Smooth muscle cell (in vitro differentiated cells): ENCODE data around the gene PMFBP1. TPM values are rescaled to one million over a fixed set of nuclear protein-coding genes. Genes with fewer than 3 reads are reported as not detected.
A peak's percentile ranks its signal among the peaks of the same experiment; 100 is the strongest.

Source experiments
- DNase-seq: peaks from one replicate; lab custom pipeline; 2025; ENCODE audit not compliant: unreplicated experiment; lab: John Stamatoyannopoulos, UW
- H2AFZ ChIP-seq: fragments of 200-600 bp; sonication (generic); 2 replicates; pipeline ENCODE4 v1.6.0; 2016; ENCODE audit warnings: antibody characterized with exemption, low read depth, mild to moderate bottlenecking
- H3F3A ChIP-seq: fragments of 200-600 bp; sonication (generic); 2 replicates; pipeline ENCODE4 v1.6.0; 2017; ENCODE audit warnings: antibody characterized with exemption, low read depth
- H3K27ac ChIP-seq: fragments of 200-600 bp; sonication (generic); 2 replicates; pipeline ENCODE4 v1.5.1; 2016; ENCODE audit warnings: low read depth, mild to moderate bottlenecking
- H3K27me3 ChIP-seq: fragments of 200-600 bp; sonication (generic); 2 replicates; pipeline ENCODE4 v1.6.1; 2016; ENCODE audit warnings: low read depth, mild to moderate bottlenecking
- H3K36me3 ChIP-seq: fragments of 200-600 bp; sonication (generic); 2 replicates; pipeline ENCODE4 v1.5.1; 2016; ENCODE audit warnings: low read depth
- H3K4me1 ChIP-seq: fragments of 200-600 bp; sonication (generic); 2 replicates; pipeline ENCODE4 v1.5.1; 2016; ENCODE audit warnings: low read depth
- H3K4me2 ChIP-seq: fragments of 200-600 bp; sonication (generic); 2 replicates; pipeline ENCODE4 v1.6.0; 2016; ENCODE audit warnings: mild to moderate bottlenecking
- H3K4me3 ChIP-seq: fragments of 200-600 bp; sonication (generic); 2 replicates; pipeline ENCODE4 v1.5.1; 2016; ENCODE audit warnings: mild to moderate bottlenecking
- H3K79me2 ChIP-seq: fragments of 200-600 bp; sonication (generic); 2 replicates; pipeline ENCODE4 v1.6.0; 2016; ENCODE audit warnings: low read depth, mild to moderate bottlenecking
- H3K9ac ChIP-seq: fragments of 200-600 bp; sonication (generic); 2 replicates; pipeline ENCODE4 v1.6.0; 2016; ENCODE audit warnings: low read depth
- H3K9me3 ChIP-seq: fragments of 200-600 bp; sonication (generic); replicated peaks from 2 replicates; pipeline ENCODE4 v1.5.1; 2016; ENCODE audit warnings: low read depth
- H4K20me1 ChIP-seq: fragments of 200-600 bp; sonication (generic); 2 replicates; pipeline ENCODE4 v1.6.0; 2016; ENCODE audit warnings: low read depth
- CTCF ChIP-seq: fragments of 200-600 bp; sonication (generic); IDR thresholded peaks from 2 replicates; pipeline ENCODE4 v1.5.1; 2017; ENCODE audit warnings: borderline replicate concordance, mild to moderate bottlenecking, antibody characterized with exemption; ENCODE audit not compliant: insufficient read depth, poor library complexity, severe bottlenecking
- WGBS: methylation state at CpG from one replicate; pipeline ENCODE4 v1.1.7; 2016; ENCODE audit warnings: low lambda C conversion rate; 5-methylcytosine and 5-hydroxymethylcytosine counted together
- polyA plus RNA-seq: library from polyadenylated mRNA; unstranded; fragments of >200 nt; fragmentation: Nextera tagmentation; extraction: Ambion mirVana; gene quantifications from 2 replicates; pipeline ENCODE4 v1.2.1, GENCODE V29; 2016
- total RNA-seq: library from RNA; depleted of rRNA; stranded (reverse); fragments of >200 nt; gene quantifications from 2 replicates; pipeline ENCODE4 v1.2.3, GENCODE V29; 2014

The PMFBP1 gene
- total and polyA plus RNA-seq, 2 experiments from 2014 or later, result 0.31 to 0.80 TPM

GRCh38 chr16:72202014-72202413 lies 30.1 kb upstream of the PMFBP1 start:
- peak overlapping the region; percentile 3 for H3K27ac ChIP-seq

GRCh38 chr16:72201387-72201786 lies 29.4 kb upstream of the PMFBP1 start:
- WGBS, result 100% methylated on average over 2 of the region's 2 CpGs
- no peaks in the 10 kb centered on the region for H3K27me3 ChIP-seq
- no peak for DNase-seq

More at GRCh38 chr16:72202014-72202413, 30.1 kb upstream of the PMFBP1 start:
- H3K36me3 ChIP-seq, result no peaks in the 10 kb centered on the region
- DNase-seq, result no peak
- TF ChIP-seq CTCF, result no peak
- no peaks in the 10 kb centered on the region for H3K9me3 ChIP-seq
- no peak overlapping the region for H3K9ac ChIP-seq
- H3K4me1 ChIP-seq, result peaks cover 7% of the 10 kb centered on the region
- no peaks in the 10 kb centered on the region for H3K27me3 ChIP-seq
- 86% methylated on average over 2 of the region's 2 CpGs for WGBS
- no peaks in the 10 kb centered on the region for H3F3A ChIP-seq
- no peaks in the 10 kb centered on the region for H3K79me2 ChIP-seq
- H2AFZ ChIP-seq, result no peak overlapping the region
- no peaks in the 10 kb centered on the region for H4K20me1 ChIP-seq
- H3K4me3 ChIP-seq, result no peak overlapping the region
- H3K4me2 ChIP-seq, result no peak overlapping the region

GRCh38 chr16:72199761-72200337 lies 27.9 kb upstream of the PMFBP1 start:
- no peaks in the 10 kb centered on the region for H3K36me3 ChIP-seq
- H3K4me2 ChIP-seq, result no peak overlapping the region
- H3K4me1 ChIP-seq, result peaks cover 7% of the 10 kb centered on the region
- 93% methylated on average over 5 of the region's 5 CpGs for WGBS
- TF ChIP-seq CTCF, result no peak
- no peaks in the 10 kb centered on the region for H3K9me3 ChIP-seq
- H3F3A ChIP-seq, result no peaks in the 10 kb centered on the region
- no peaks in the 10 kb centered on the region for H3K27me3 ChIP-seq
- H3K9ac ChIP-seq, result no peak overlapping the region
- no peaks in the 10 kb centered on the region for H4K20me1 ChIP-seq
- H2AFZ ChIP-seq, result no peak overlapping the region
- DNase-seq, result no peak
- H3K4me3 ChIP-seq, result no peak overlapping the region
- H3K27ac ChIP-seq, result no peak overlapping the region
- no peaks in the 10 kb centered on the region for H3K79me2 ChIP-seq

More at GRCh38 chr16:72201387-72201786, 29.4 kb upstream of the PMFBP1 start:
- no peaks in the 10 kb centered on the region for H3F3A ChIP-seq
- H3K4me1 ChIP-seq, result peaks cover 7% of the 10 kb centered on the region
- H3K9me3 ChIP-seq, result no peaks in the 10 kb centered on the region
- H3K4me2 ChIP-seq, result no peak overlapping the region
- no peaks in the 10 kb centered on the region for H4K20me1 ChIP-seq
- no peak overlapping the region for H2AFZ ChIP-seq
- H3K79me2 ChIP-seq, result no peaks in the 10 kb centered on the region
- H3K27ac ChIP-seq, result no peak overlapping the region
- H3K36me3 ChIP-seq, result no peaks in the 10 kb centered on the region
- H3K9ac ChIP-seq, result no peak overlapping the region
- TF ChIP-seq CTCF, result no peak
- no peak overlapping the region for H3K4me3 ChIP-seq

- WGBS, result 73% methylated on average over 10 of the region's 10 CpGs
- H3K9me3 ChIP-seq, result no peaks in the 10 kb centered on the region
- H3K4me2 ChIP-seq, result no peak overlapping the region
- peaks cover 7% of the 10 kb centered on the region for H3K4me1 ChIP-seq
- TF ChIP-seq CTCF, result no peak
- H3K27ac ChIP-seq, result no peak overlapping the region
- no peak overlapping the region for H3K4me3 ChIP-seq
- no peaks in the 10 kb centered on the region for H3K36me3 ChIP-seq
- no peaks in the 10 kb centered on the region for H4K20me1 ChIP-seq
- no peak for DNase-seq
- H3K79me2 ChIP-seq, result no peaks in the 10 kb centered on the region
- no peak overlapping the region for H2AFZ ChIP-seq
- H3F3A ChIP-seq, result no peaks in the 10 kb centered on the region
- H3K9ac ChIP-seq, result no peak overlapping the region
- H3K27me3 ChIP-seq, result no peaks in the 10 kb centered on the region
Observed at GRCh38 chr16:72198771-72199201, 26.8 kb upstream of the PMFBP1 start.
